Mesenchymal stem cell (in vitro differentiated cells and primary cell): ENCODE measurements around the gene CARD11.

Experiments
- DNase-seq: peaks from one replicate; pipeline ENCODE4 v3.0.0-alpha.2; 2013
- H2AFZ ChIP-seq: one replicate; pipeline ENCODE4 v1.6.1; 2013; ENCODE audit warnings: low read depth, mild to moderate bottlenecking, control low read depth, inconsistent platforms, low read length, moderate library complexity
- H2AK5ac ChIP-seq: 2 replicates; pipeline ENCODE4 v1.6.1; 2013; ENCODE audit warnings: low read length, moderate library complexity, mild to moderate bottlenecking, inconsistent platforms; ENCODE audit not compliant: severe bottlenecking
- H2BK120ac ChIP-seq: one replicate; pipeline ENCODE4 v1.6.1; 2013; ENCODE audit warnings: low read depth, mild to moderate bottlenecking, inconsistent platforms, low read length, moderate library complexity
- H2BK12ac ChIP-seq, 2 experiments: one replicate each; pipeline ENCODE4 v1.6.1; 2013; ENCODE audit warnings: inconsistent platforms in 2 of 2, low read length in 2 of 2, mild to moderate bottlenecking in 2 of 2, moderate library complexity in 2 of 2, control low read depth in 1 of 2
- H2BK15ac ChIP-seq: one replicate; pipeline ENCODE4 v1.6.1; 2013; ENCODE audit warnings: mild to moderate bottlenecking, low read depth, inconsistent platforms; ENCODE audit not compliant: poor library complexity, severe bottlenecking
- H2BK5ac ChIP-seq: 2 replicates; pipeline ENCODE4 v1.6.1; 2013; ENCODE audit warnings: low read depth, mild to moderate bottlenecking, low read length, control low read depth, inconsistent platforms; ENCODE audit not compliant: poor library complexity, severe bottlenecking
- H3K14ac ChIP-seq, 2 experiments: one replicate each; pipeline ENCODE4 v1.6.1; 2013; ENCODE audit warnings: inconsistent platforms in 2 of 2, low read length in 2 of 2, control low read depth in 1 of 2, mild to moderate bottlenecking in 1 of 2, moderate library complexity in 1 of 2
- H3K18ac ChIP-seq, 2 experiments: one replicate each; pipeline ENCODE4 v1.6.1; 2013; ENCODE audit warnings: inconsistent platforms in 2 of 2, low read length in 2 of 2, control low read depth in 1 of 2, low read depth in 1 of 2, mild to moderate bottlenecking in 1 of 2
- H3K23ac ChIP-seq, 2 experiments: one replicate each; pipeline ENCODE4 v1.6.1; 2013; ENCODE audit warnings: inconsistent platforms in 2 of 2, low read length in 2 of 2, mild to moderate bottlenecking in 2 of 2, moderate library complexity in 2 of 2, control low read depth in 1 of 2
- H3K27ac ChIP-seq: 2 replicates; pipeline ENCODE4 v1.5.1; 2013; ENCODE audit warnings: mild to moderate bottlenecking, moderate library complexity, low read length, control low read depth, inconsistent platforms; ENCODE audit not compliant: poor library complexity, severe bottlenecking
- H3K27me3 ChIP-seq, 2 experiments: 2 replicates each; pipeline versions ENCODE4 v1.6.1 to v1.7.0; 2013; ENCODE audit warnings: low read length in 2 of 2, mild to moderate bottlenecking in 2 of 2, moderate library complexity in 2 of 2, control low read depth in 1 of 2, inconsistent platforms in 1 of 2; ENCODE audit not compliant: control insufficient read depth in 1 of 2, insufficient read depth in 1 of 2
- H3K36me3 ChIP-seq, 2 experiments: 2 replicates each; pipeline versions ENCODE4 v1.6.1 to v1.7.0; 2013; ENCODE audit warnings: low read length in 2 of 2, control low read depth in 1 of 2, inconsistent platforms in 1 of 2, low read depth in 1 of 2, mild to moderate bottlenecking in 1 of 2; ENCODE audit not compliant: insufficient read depth in 2 of 2, control insufficient read depth in 1 of 2
- H3K4ac ChIP-seq, 2 experiments: one replicate each; pipeline ENCODE4 v1.6.1; 2013; ENCODE audit warnings: inconsistent platforms in 2 of 2, low read length in 2 of 2, mild to moderate bottlenecking in 2 of 2, moderate library complexity in 2 of 2, control low read depth in 1 of 2, low read depth in 1 of 2
- H3K4me1 ChIP-seq: 2 replicates; pipeline ENCODE4 v1.6.1; 2013; ENCODE audit warnings: low read depth, low read length, control low read depth; ENCODE audit not compliant: control insufficient read depth, insufficient read depth
- H3K4me2 ChIP-seq: 2 replicates; pipeline ENCODE4 v1.6.1; 2013; ENCODE audit warnings: low read length, mild to moderate bottlenecking, inconsistent platforms; ENCODE audit not compliant: poor library complexity, severe bottlenecking
- H3K4me3 ChIP-seq, 2 experiments: 2 replicates each; pipeline versions ENCODE4 v1.5.1 to v1.7.0; 2013; ENCODE audit warnings: low read length in 2 of 2, mild to moderate bottlenecking in 2 of 2, control low read depth in 1 of 2, low read depth in 1 of 2; ENCODE audit not compliant: insufficient read depth in 1 of 2
- H3K79me1 ChIP-seq: replicated peaks from 2 replicates; pipeline ENCODE4 v1.6.1; 2013; ENCODE audit warnings: mild to moderate bottlenecking, control low read depth, low read length, inconsistent platforms; ENCODE audit not compliant: poor library complexity, severe bottlenecking
- H3K9ac ChIP-seq: 2 replicates; pipeline ENCODE4 v1.7.0; 2013; ENCODE audit warnings: mild to moderate bottlenecking, low read length, moderate library complexity
- H3K9me3 ChIP-seq: 2 replicates; pipeline ENCODE4 v1.7.0; 2013; ENCODE audit warnings: mild to moderate bottlenecking, low read length; ENCODE audit not compliant: control insufficient read depth
- H4K8ac ChIP-seq: one replicate; pipeline ENCODE4 v1.6.1; 2013; ENCODE audit warnings: inconsistent platforms, mild to moderate bottlenecking, low read length, moderate library complexity
- H4K91ac ChIP-seq: one replicate; pipeline ENCODE4 v1.6.1; 2013; ENCODE audit warnings: mild to moderate bottlenecking, low read length, inconsistent platforms
- WGBS: methylation state at CpG from one replicate; pipeline ENCODE4 v1.1.7; 2013; ENCODE audit warnings: mixed read lengths; 5-methylcytosine and 5-hydroxymethylcytosine counted together

The CARD11 gene

GRCh38 chr7:2878306-2878705 lies 165.4 kb downstream of the CARD11 start:
- WGBS, result 88% methylated on average over 3 of the region's 3 CpGs
- Histone ChIP-seq H2BK5ac (no peak overlapping the region), H2BK15ac (no peak overlapping the region), H3K18ac (no peak overlapping the region), H3K79me1 (no peaks in the 10 kb centered on the region), H3K14ac (no peak overlapping the region), H2BK120ac (no peak overlapping the region), H3K9me3 (no peaks in the 10 kb centered on the region), H3K4me2 (no peak overlapping the region), H3K9ac (no peak overlapping the region), H3K23ac (no peak overlapping the region), H2AK5ac (no peak overlapping the region), H3K27me3 (peaks cover 0 to 22% of the 10 kb centered on the region in 2 experiments), H3K36me3 (no peaks in the 10 kb centered on the region), H3K27ac (no peak overlapping the region), H4K91ac (no peak overlapping the region), H2BK12ac (no peak overlapping the region), H4K8ac (no peak overlapping the region), H3K4me3 (no peak overlapping the region), H2AFZ (no peak overlapping the region), H3K4ac (no peak overlapping the region), H3K4me1 (peaks cover 17% of the 10 kb centered on the region)
- no peak for DNase-seq

- H3K4me2 ChIP-seq, result no peak overlapping the region
- H3K4me3 ChIP-seq, result no peak overlapping the region
- no peak overlapping the region for H2AK5ac ChIP-seq
- no peak overlapping the region for H3K27ac ChIP-seq
- H2BK120ac ChIP-seq, result no peak overlapping the region
- no peaks in the 10 kb centered on the region for H3K79me1 ChIP-seq
- no peaks in the 10 kb centered on the region for H3K9me3 ChIP-seq
- H3K18ac ChIP-seq, result peak overlapping the region in 1 of 2 experiments; percentile 13
- H3K36me3 ChIP-seq, result no peaks in the 10 kb centered on the region
- no peak overlapping the region for H3K9ac ChIP-seq
- H4K91ac ChIP-seq, result peak overlapping the region; percentile 7
- peaks cover 23% of the 10 kb centered on the region for H3K4me1 ChIP-seq
- H3K27me3 ChIP-seq, result peaks cover 0 to 12% of the 10 kb centered on the region in 2 experiments
- H2BK15ac ChIP-seq, result no peak overlapping the region
- peak overlapping the region; percentile 12 for H4K8ac ChIP-seq
- H3K14ac ChIP-seq, result peak overlapping the region in 1 of 2 experiments; percentile 15
- DNase-seq, result peak; percentile 26
- no peak overlapping the region for H2BK5ac ChIP-seq
- no peak overlapping the region for H3K23ac ChIP-seq
- peak overlapping the region in 1 of 2 experiments; percentile 35 for H3K4ac ChIP-seq
- no peak overlapping the region for H2BK12ac ChIP-seq
- no peak overlapping the region for H2AFZ ChIP-seq
- 77% methylated on average over 20 of the region's 24 CpGs for WGBS
Measured at GRCh38 chr7:2876031-2876731, 167.5 kb downstream of the CARD11 start.

- Histone ChIP-seq H3K4me1 (peaks cover 27% of the 10 kb centered on the region), H3K79me1 (no peaks in the 10 kb centered on the region), H2BK15ac (peak overlapping the region; percentile 77), H3K9me3 (no peaks in the 10 kb centered on the region), H4K91ac (peak overlapping the region; percentile 41), H3K23ac (no peak overlapping the region), H3K18ac (peak overlapping the region; percentile 52 to 64), H3K4me3 (no peak overlapping the region), H3K14ac (no peak overlapping the region), H2AFZ (peak overlapping the region; percentile 29), H2BK5ac (peak overlapping the region; percentile 91), H2BK12ac (peak overlapping the region; percentile 37 to 78), H3K9ac (peak overlapping the region; percentile 85), H4K8ac (peak overlapping the region; percentile 85), H3K27me3 (no peaks in the 10 kb centered on the region), H2BK120ac (peak overlapping the region; percentile 27), H3K4me2 (no peak overlapping the region), H3K4ac (peak overlapping the region in 1 of 2 experiments; percentile 24), H3K27ac (peak overlapping the region; percentile 83), H3K36me3 (no peaks in the 10 kb centered on the region), H2AK5ac (peak overlapping the region; percentile 30)
- peak; percentile 93 for DNase-seq
- 11% methylated on average over 5 of the region's 7 CpGs for WGBS
Measured at GRCh38 chr7:2873686-2874551, 169.7 kb downstream of the CARD11 start.

DNA sequence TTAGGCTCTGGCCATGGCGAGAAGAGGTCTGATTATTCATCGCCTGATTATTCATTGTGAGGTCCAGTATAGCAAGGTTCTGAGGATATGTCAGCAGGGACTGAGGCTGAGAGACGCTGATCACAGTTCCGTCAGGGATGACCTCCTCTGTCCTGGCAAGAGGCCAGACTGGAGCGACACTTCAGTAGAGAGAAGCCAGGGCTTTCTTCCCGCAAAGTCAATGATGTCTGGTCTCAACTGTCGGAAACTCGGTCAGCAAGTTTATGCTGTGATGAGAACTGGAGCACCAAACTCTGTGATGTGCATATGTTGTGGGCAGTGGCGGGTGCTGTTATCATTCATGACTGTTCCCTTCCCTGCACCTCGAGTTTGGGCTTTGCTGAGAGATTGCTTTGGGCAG lies 170.5 kb downstream of the CARD11 start:
- Histone ChIP-seq H3K9ac (no peak overlapping the region), H3K18ac (peak overlapping the region; percentile 52 to 55), H3K23ac (no peak overlapping the region), H3K79me1 (no peaks in the 10 kb centered on the region), H3K36me3 (no peaks in the 10 kb centered on the region), H2BK120ac (no peak overlapping the region), H3K27ac (peak overlapping the region; percentile 10), H2BK5ac (no peak overlapping the region), H4K8ac (peak overlapping the region; percentile 85), H3K4me2 (no peak overlapping the region), H3K4ac (peak overlapping the region in 1 of 2 experiments; percentile 9), H3K4me3 (no peak overlapping the region), H3K4me1 (peaks cover 27% of the 10 kb centered on the region), H2AK5ac (no peak overlapping the region), H3K14ac (no peak overlapping the region), H2AFZ (no peak overlapping the region), H3K9me3 (no peaks in the 10 kb centered on the region), H4K91ac (peak overlapping the region; percentile 41), H2BK15ac (no peak overlapping the region), H3K27me3 (no peaks in the 10 kb centered on the region), H2BK12ac (peak overlapping the region; percentile 3 to 78)
- WGBS, result 54% methylated on average over 10 of the region's 10 CpGs
- peak; percentile 62 for DNase-seq
